DOHH2 (cell line): ENCODE results near the gene MAP3K4.

ENCODE experiments used
- H3F3A ChIP-seq: fragments of 200-600 bp; sonication (generic), shearing (Covaris generic); 2 replicates; pipeline ENCODE4 v1.6.0; 2016; ENCODE audit warnings: antibody characterized with exemption, mild to moderate bottlenecking; ENCODE audit not compliant: control insufficient read depth, insufficient read depth
- H3K27ac ChIP-seq: fragments of 200-600 bp; sonication (generic); 2 replicates; pipeline ENCODE4 v1.5.1; 2014; ENCODE audit warnings: low read depth, mild to moderate bottlenecking, low read length, moderate library complexity
- H3K27me3 ChIP-seq: fragments of 200-600 bp; sonication (generic); 2 replicates; pipeline ENCODE4 v1.6.1; 2014; ENCODE audit warnings: mild to moderate bottlenecking, low read length, mixed read lengths; ENCODE audit not compliant: control insufficient read depth
- H3K36me3 ChIP-seq: fragments of 200-600 bp; sonication (generic); 2 replicates; pipeline ENCODE4 v1.6.1; 2014; ENCODE audit warnings: mild to moderate bottlenecking, low read length, moderate library complexity, mixed read lengths; ENCODE audit not compliant: control insufficient read depth
- H3K4me1 ChIP-seq: fragments of 200-600 bp; sonication (generic); 2 replicates; pipeline ENCODE4 v1.6.1; 2014; ENCODE audit warnings: mild to moderate bottlenecking, low read length, mixed read lengths; ENCODE audit not compliant: control insufficient read depth
- H3K4me2 ChIP-seq: fragments of 200-600 bp; sonication (generic); 2 replicates; pipeline ENCODE4 v1.6.0; 2014; ENCODE audit warnings: mild to moderate bottlenecking, low read length, moderate library complexity
- H3K4me3 ChIP-seq: fragments of 200-600 bp; sonication (generic); 2 replicates; pipeline ENCODE4 v1.5.1; 2014; ENCODE audit warnings: mild to moderate bottlenecking, low read length, mixed read lengths
- H3K79me2 ChIP-seq: fragments of 200-600 bp; sonication (generic); 2 replicates; pipeline ENCODE4 v1.6.1; 2014; ENCODE audit warnings: mild to moderate bottlenecking, low read length, mixed read lengths; ENCODE audit not compliant: control insufficient read depth
- H3K9me2 ChIP-seq: fragments of 200-600 bp; sonication (generic); replicated peaks from 2 replicates; pipeline ENCODE4 v1.6.1; 2014; ENCODE audit warnings: mild to moderate bottlenecking, low read length, mixed read lengths; ENCODE audit not compliant: control insufficient read depth
- H3K9me3 ChIP-seq: fragments of 200-600 bp; sonication (generic); 2 replicates; pipeline ENCODE4 v1.6.1; 2014; ENCODE audit warnings: antibody characterized with exemption, low read length, mixed read lengths; ENCODE audit not compliant: control insufficient read depth, insufficient read depth
- H4K20me1 ChIP-seq: fragments of 200-600 bp; sonication (generic); 2 replicates; pipeline ENCODE4 v1.6.0; 2014; ENCODE audit warnings: low read depth, mild to moderate bottlenecking, antibody characterized with exemption, low read length, moderate library complexity; ENCODE audit not compliant: control insufficient read depth, insufficient read depth
- CTCF ChIP-seq: fragments of 200-600 bp; sonication (generic); IDR thresholded peaks from one replicate; pipeline ENCODE4 v1.5.1; 2014; ENCODE audit warnings: antibody characterized with exemption, mild to moderate bottlenecking, low read depth, low read length; ENCODE audit not compliant: poor library complexity, severe bottlenecking
- EZH2phosphoT487 ChIP-seq: fragments of 200-600 bp; sonication (generic); IDR thresholded peaks from 2 replicates; pipeline ENCODE4 v1.6.1; 2017; ENCODE audit warnings: borderline replicate concordance, mild to moderate bottlenecking, antibody characterized with exemption, low read length, moderate library complexity, mixed read lengths

MAP3K4 gene

GRCh38 chr6:161133963-161134362 lies 142.4 kb downstream of the MAP3K4 start:
- no peak overlapping the region for H3K4me3 ChIP-seq
- TF ChIP-seq EZH2phosphoT487 (no peak), CTCF (no peak)

DNA sequence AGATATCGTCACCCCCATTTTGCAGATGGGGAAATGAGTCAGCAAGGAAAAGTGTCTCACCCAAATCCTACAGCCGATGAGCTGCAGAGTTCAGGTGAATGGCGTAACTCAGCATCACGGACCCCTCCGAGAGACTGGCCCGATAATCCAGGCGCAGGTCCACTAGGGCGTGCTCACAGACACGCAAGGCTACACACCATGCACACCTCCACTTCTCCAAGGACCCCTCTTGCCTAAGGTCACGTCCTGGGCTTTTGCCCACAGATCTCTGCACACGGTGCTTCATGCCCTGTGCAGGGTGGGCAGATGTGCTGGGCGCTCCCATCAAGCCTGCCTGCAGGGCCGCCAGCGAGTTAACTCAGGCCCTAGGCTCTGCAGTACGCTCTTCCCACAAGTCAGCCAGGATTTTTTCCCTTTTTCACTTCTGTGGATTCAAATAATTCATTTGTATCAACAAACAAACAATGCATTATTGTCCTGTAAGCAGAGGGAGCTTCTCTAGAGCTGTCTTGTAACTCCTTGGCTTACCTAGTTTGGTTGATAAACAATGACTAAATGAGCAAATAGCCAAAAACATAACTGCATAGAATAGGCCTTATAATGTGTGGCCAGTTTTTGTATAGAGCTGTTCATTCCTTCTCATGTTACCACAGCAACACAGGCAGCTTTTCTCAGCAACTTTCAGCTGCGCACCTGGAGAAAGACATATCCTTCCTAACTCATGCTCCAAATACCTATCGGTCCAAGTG lies 143.2 kb downstream of the MAP3K4 start:
- Histone ChIP-seq H4K20me1 (no peaks in the 10 kb centered on the region), H3K27ac (no peak overlapping the region), H3K4me3 (no peak overlapping the region), H3K9me3 (no peaks in the 10 kb centered on the region), H3K36me3 (peaks cover 9% of the 10 kb centered on the region), H3K27me3 (no peaks in the 10 kb centered on the region), H3K4me1 (no peaks in the 10 kb centered on the region), H3K9me2 (no peaks in the 10 kb centered on the region), H3F3A (no peaks in the 10 kb centered on the region), H3K4me2 (no peak overlapping the region), H3K79me2 (no peaks in the 10 kb centered on the region)
- no peak for TF ChIP-seq CTCF
- TF ChIP-seq EZH2phosphoT487: no peak

More at GRCh38 chr6:161133963-161134362, 142.4 kb downstream of the MAP3K4 start:
- no peak overlapping the region for H3K27ac ChIP-seq
- H3K9me2 ChIP-seq: no peaks in the 10 kb centered on the region
- no peaks in the 10 kb centered on the region for H3K27me3 ChIP-seq
- H3K4me1 ChIP-seq: no peaks in the 10 kb centered on the region
- peaks cover 9% of the 10 kb centered on the region for H3K36me3 ChIP-seq
- H3K4me2 ChIP-seq: no peak overlapping the region
- H4K20me1 ChIP-seq: no peaks in the 10 kb centered on the region
- H3K9me3 ChIP-seq: no peaks in the 10 kb centered on the region
- H3K79me2 ChIP-seq: no peaks in the 10 kb centered on the region
- H3F3A ChIP-seq: no peaks in the 10 kb centered on the region

DNA sequence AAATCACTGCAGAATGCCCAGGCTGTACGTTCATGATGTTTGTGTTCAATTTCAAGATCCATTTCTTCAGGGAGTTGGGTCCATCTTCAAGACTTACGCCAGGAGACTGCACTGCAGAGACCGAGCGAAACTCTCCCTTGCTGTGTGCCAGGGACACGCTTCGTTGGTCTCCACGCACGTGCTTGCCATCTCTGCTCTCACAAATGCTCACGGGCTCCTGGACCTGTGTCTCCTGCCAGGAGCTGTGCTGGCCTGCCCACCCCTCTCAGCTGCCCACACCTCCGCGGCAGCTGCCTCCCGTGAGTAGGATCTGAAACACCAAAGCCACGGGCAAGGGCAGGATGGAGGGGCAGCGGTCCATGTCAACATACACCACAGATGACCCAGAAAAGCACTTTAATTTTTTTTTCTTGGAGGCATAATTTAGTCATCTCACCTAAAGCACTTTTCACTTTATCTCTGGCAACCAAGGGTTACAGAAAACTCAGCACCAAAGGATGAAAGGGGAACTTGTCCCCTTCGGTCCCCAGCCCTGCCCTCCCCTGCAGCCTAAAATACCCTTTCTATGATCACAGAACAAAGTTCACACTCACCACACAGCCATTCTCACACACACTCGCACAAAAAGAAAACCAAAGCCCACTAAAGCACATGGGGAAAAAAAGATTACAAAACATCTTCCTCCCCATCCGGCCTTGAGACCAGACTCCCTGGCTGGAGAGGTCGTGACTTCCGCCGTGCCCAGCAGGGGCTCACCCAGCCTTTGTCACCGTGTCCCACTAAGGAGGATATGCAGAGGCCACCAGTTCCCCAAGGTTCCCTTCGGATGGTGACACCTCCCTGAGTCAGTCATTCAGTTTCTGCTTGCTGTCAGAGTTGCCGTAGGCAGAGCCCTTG lies 144.4 kb downstream of the MAP3K4 start:
- H4K20me1 ChIP-seq: no peaks in the 10 kb centered on the region
- no peaks in the 10 kb centered on the region for H3K9me2 ChIP-seq
- TF ChIP-seq CTCF (no peak), EZH2phosphoT487 (no peak)
- H3K27me3 ChIP-seq: no peaks in the 10 kb centered on the region
- H3K27ac ChIP-seq: no peak overlapping the region
- peaks cover 9% of the 10 kb centered on the region for H3K36me3 ChIP-seq
- no peaks in the 10 kb centered on the region for H3F3A ChIP-seq
- no peak overlapping the region for H3K4me2 ChIP-seq
- no peaks in the 10 kb centered on the region for H3K79me2 ChIP-seq
- H3K9me3 ChIP-seq: no peaks in the 10 kb centered on the region
- no peaks in the 10 kb centered on the region for H3K4me1 ChIP-seq
- H3K4me3 ChIP-seq: no peak overlapping the region
